Measurements from ENCODE around the gene NFIC. TPM values are rescaled to one million over a fixed set of nuclear protein-coding genes. Genes with fewer than 3 reads are reported as not detected.
A peak's percentile ranks its signal among the peaks of the same experiment; 100 is the strongest.

The NFIC gene
- total RNA-seq, 1 experiment from 2014 or later: 8.0 TPM

DNA sequence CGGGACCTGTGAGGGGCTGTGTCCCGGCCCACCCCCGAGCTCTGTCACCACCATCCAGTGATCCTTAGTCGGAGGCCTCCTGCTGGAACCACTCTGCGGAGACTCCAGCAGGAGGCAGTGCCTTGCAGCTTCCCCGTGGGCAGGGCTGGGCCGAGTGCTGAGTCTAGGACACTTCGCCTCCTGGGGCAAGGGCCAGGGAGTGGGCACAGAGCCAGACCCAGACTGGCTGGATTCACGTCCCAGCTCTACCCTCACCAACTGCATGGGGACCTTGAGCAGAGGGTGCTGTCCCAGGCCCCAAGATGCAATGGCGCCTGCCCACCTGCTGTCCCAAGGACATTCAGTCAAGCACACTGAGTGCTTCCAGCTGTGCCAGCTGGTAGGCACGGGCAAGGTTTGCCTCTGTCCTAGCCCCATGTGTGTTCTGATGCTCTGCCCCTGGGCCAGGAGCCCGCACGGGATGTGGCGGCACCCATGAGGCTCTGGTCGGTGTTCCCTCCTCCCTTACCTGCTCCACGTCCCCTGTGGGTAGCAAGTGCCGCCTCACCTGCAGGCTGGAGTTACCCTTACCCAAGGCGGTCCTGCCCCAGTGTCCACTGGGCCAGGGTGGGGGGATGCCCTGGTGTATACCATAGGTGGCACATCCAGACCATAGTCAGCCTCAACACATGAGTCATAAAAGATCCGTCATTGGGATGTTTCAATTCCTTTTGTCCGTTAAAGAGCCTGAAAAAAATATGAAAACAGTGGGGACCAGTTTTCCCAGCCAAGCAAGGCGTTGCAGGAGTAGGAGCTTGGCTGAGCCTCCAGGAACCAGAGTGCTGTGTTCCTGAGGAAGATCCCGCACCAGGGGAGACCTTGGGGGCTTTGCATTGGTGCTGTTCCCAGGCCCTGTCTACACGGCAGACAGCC is 147.1 kb downstream of the NFIC start:
- Histone ChIP-seq H3K79me1 (ENCODE audit: insufficient read depth, low read depth, low read length, poor library complexity, severe bottlenecking) (no peaks in the 10 kb centered on the region), H3K56ac (ENCODE audit: insufficient read length, low read depth, low read length) (no peak overlapping the region), H3K23me2 (ENCODE audit: insufficient read length, low read depth, low read length, poor library complexity, severe bottlenecking) (no peaks in the 10 kb centered on the region), H4K20me1 (ENCODE audit: control insufficient read depth, insufficient read depth, insufficient read length) (no peaks in the 10 kb centered on the region), H3K79me2 (ENCODE audit: insufficient read depth, low read length) (peaks cover 3% of the 10 kb centered on the region; the same call in 1 of the 2 replicates), H3K18ac (ENCODE audit: insufficient read length, low read depth, low read length) (no peak overlapping the region), H2AFZ (ENCODE audit: low read length) (no peak overlapping the region), H3K4ac (ENCODE audit: low read depth, low read length) (no peak overlapping the region), H3K4me2 (ENCODE audit: insufficient read depth, insufficient read length, low read length) (no peak overlapping the region), H3K4me1 (ENCODE audit: insufficient read depth, low read length) (peaks cover 2% of the 10 kb centered on the region; the same call in 1 of the 2 replicates), H3K27me3 (ENCODE audit: insufficient read depth, low read length) (no peaks in the 10 kb centered on the region), H3K9me3 (ENCODE audit: control insufficient read depth, low read depth, low read length) (no peaks in the 10 kb centered on the region), H4K91ac (ENCODE audit: insufficient read length, low read depth, low read length) (no peak overlapping the region), H3K9ac (ENCODE audit: extremely low read depth, insufficient read length, low read length) (no peak overlapping the region), H2BK12ac (ENCODE audit: insufficient read length, low read depth, low read length) (no peak overlapping the region), H2BK5ac (ENCODE audit: insufficient read length, low read length) (no peak overlapping the region), H2BK120ac (ENCODE audit: low read depth, low read length, poor library complexity, severe bottlenecking) (no peak overlapping the region), H3K14ac (ENCODE audit: insufficient read depth, low read length) (no peak overlapping the region), H2BK15ac (ENCODE audit: low read depth, low read length) (no peak overlapping the region), H2BK20ac (ENCODE audit: low read depth, low read length, poor library complexity, severe bottlenecking) (no peak overlapping the region), H4K8ac (replicated peaks; ENCODE audit: insufficient read length, low read depth, low read length) (no peak overlapping the region), H3T11ph (ENCODE audit: low read length) (no peak overlapping the region), H3K23ac (ENCODE audit: insufficient read length, low read depth, low read length) (no peak overlapping the region), H4K5ac (ENCODE audit: insufficient read length, low read depth, low read length) (no peak overlapping the region), H3K27ac (ENCODE audit: insufficient read length, low read depth, low read length) (no peak overlapping the region), H2AK5ac (ENCODE audit: insufficient read length, low read length) (no peak overlapping the region)
- no peaks in the 10 kb centered on the region; the same call in 1 of the 2 replicates for H3K27me3 Mint-ChIP-seq (ENCODE audit: low read depth)
- H3K36me3 Mint-ChIP-seq (ENCODE audit: insufficient read depth in 1 of 3, low read depth in 3 of 3): peaks cover 7 to 31% (median 17%) of the 10 kb centered on the region in 3 experiments; a peak in 6 of 7 replicates
- WGBS (ENCODE audit: extremely low coverage, insufficient read length, low lambda C conversion rate): no CpG with 5 or more reads among the region's 23 CpGs
- peaks cover 15 to 35% of the 10 kb centered on the region in 2 experiments for H3K4me1 Mint-ChIP-seq
- H3K9me3 Mint-ChIP-seq: no peaks in the 10 kb centered on the region
- DNase-seq: no peak
- no peak overlapping the region for H3K4me3 Mint-ChIP-seq
- TF ChIP-seq, protein P1, sequence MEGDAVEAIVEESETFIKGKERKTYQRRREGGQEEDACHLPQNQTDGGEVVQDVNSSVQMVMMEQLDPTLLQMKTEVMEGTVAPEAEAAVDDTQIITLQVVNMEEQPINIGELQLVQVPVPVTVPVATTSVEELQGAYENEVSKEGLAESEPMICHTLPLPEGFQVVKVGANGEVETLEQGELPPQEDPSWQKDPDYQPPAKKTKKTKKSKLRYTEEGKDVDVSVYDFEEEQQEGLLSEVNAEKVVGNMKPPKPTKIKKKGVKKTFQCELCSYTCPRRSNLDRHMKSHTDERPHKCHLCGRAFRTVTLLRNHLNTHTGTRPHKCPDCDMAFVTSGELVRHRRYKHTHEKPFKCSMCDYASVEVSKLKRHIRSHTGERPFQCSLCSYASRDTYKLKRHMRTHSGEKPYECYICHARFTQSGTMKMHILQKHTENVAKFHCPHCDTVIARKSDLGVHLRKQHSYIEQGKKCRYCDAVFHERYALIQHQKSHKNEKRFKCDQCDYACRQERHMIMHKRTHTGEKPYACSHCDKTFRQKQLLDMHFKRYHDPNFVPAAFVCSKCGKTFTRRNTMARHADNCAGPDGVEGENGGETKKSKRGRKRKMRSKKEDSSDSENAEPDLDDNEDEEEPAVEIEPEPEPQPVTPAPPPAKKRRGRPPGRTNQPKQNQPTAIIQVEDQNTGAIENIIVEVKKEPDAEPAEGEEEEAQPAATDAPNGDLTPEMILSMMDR (conservative IDR thresholded peaks at IDR 0.05): no peak
- peak overlapping the region in 2 of 3 experiments; percentile 36 to 57; a peak in 1 of 7 replicates for H3K27ac Mint-ChIP-seq
